T-helper 1 cell (primary cell): ENCODE results near the gene TP53BP2.
"Not testable (repeated sequence)": the region's sequence is repeated elsewhere in the genome, so short reads cannot be mapped to it uniquely, and the experiment has no call there.

Experiments
- DNase-seq, 5 donors: peaks; one replicate each; pipeline ENCODE4 v3.0.0-alpha.2; 2012 to 2020

The TP53BP2 gene

DNA sequence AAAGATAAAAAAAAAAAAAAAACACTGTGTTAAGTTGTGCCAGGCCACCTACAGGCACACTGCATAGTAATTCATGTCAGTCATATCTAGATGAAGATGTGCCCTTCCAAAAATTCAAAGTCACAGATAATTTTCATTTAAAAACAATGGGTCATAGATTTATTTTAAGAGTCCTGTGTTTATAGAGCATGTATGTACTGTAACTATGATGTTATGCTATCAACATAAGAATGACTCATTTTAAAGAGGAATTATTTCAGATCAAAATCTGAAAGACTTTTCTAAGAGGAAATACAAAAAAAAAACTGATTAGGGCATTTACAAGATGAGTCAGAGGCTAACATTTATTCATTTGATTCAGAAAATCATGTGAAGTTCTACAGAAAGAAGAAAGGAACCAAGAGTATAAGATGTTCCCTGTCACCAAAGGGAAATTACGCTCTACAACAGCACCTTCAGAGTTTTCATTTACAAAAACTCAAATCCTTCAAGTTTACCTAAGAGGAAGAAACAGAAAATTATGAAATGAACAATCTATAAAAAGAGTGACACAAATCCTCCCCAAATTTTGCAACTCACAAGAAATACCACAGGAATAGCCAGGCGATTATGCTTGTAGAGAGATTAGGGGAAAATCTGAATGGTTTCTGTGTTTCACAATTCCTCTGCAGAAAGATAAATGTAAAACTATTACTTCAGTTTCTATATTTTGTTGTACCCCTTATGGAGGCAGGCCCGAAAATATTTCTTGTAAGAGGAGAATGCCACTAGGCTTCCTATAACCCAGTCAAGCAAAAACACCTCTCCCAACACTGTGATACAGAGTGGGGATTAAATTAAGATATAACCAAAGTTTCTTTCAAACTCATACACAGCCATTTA, 13.8 kb downstream of the TP53BP2 start:
- peak in 1 of 5 donors; percentile 51 for DNase-seq

DNA sequence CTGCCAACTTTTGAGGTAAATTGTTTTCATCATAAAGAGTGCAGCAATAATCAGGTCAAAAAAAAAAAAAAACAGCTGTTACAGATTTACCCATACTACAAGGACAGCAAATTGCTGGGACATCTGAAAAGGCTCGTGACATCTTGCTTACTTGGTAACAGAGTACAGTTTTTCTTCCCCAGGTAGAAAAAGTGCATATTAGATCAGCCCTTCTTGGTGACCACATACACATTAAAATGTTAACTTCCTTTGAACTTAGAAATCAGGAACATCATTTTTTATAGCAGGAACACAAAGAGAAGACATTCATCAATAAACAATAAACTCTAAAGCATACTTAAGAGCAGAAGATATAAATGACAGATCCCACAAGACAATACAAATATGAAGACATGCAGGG, 16.1 kb downstream of the TP53BP2 start:
- no peak for DNase-seq

DNA sequence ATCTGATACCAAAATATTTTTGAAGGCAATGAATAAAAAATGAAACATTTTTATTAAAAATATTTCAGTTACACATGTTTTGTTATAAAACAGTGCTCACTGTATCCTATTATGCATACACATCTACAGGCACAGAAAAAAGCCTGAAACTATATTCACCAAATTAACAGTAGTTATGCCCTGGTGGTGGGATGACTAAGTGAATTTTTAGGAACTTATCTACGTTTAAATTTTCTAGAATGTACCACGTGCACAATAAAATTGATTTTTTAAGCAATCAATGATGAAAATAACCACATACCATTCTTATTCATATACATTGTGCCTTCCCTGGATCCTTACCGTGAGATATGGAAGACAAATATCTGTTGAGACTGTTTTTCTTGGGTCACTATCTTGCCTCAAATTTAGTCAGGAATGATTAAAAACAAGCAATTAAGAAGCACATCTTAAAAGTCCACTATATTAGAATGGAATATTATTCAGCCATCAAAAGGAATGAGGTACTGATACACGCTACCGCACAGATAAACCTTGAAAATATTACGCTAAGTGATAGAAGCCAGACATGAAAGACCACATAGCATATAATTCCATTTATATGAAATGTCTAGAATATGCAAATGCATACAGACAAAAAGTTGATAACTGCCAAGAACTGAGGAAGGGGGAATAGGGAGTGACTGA, 17.4 kb downstream of the TP53BP2 start:
- no peak for DNase-seq

DNA sequence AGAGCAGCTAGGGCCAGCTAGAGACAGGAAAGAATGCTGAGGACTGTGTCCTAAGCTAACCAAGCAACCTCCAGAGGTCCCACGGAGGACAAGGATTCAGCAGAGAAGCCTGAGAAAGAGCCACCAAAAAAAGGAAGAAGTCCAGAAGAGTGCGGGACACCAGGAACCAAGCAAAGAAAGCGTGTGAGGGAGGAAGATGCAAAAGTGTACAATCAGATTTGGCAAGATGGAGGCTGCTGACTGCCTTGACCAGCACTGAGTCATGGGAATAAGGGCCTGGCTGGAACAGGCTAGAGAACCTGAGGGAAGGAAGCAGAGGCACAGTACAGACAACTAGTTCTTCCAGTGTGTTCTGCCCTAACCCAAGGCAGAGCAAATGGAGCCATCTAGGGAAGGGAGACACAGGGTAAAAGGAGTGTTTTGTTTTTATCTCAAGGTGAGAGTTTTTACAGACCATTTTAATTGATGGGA, 18.5 kb downstream of the TP53BP2 start:
- DNase-seq: no peak

DNA sequence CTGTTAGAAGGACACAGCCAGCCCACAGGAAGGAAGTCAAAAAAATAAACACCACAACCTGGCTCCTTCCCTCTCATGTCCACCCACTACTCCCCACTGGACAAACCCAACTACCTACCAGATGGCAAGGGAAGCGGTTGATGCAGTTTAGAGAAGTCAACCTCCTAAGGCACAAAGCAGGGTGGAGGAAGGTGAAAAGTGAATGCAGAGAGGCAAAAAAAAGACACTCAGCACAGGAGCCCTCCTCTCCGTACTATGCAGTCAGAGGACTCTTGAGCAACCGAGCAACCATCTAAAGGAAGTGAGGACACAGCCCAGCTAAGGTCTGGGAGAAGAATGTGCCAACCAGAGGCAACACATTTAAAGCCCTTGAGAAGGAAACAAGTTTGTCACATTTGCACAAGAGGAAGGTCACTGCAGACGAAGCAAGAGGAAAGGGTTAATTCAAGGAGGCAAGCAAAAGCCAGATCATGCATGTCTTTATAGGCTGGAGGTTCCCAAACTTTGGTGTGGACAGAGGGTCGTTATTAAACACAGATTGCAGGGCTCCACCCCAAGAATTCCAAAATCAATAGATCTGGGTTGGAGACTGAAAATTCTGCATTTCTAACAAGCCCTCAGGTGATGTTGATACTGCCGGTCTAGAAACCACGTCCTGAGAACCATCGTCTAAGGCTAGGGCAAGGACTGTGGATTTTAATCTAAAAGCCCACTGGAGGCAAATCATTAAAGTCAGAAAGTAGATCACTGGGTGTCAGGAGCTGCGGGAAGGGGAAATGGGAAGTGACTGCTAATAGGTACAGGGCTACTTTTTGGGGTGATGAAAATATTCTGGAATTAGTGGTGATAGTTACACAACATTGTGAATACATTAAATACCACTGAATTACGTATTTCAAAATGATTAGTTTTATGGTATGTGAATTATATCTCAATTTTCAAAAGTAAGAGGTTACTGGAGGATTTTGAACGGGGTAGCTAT, 19.7 kb downstream of the TP53BP2 start:
- DNase-seq: no peak

DNA sequence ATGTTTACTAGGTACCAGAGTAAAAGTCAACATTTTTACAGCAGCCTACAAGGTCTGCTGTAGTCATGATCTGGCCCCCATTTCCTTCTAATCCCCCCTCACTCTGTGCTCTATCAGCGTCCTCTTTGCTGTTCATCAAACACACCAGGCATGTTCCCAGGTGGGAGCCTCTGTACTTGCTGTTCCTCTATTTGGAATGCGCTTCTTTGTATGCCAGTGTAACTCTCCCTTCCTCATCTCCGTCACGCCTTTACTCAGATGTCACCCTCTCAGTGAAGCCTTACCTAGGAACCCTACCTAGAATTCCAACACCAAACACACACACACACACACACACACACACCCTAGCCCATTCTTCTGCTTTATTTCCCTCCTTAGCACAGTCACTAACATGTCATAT, 21.0 kb downstream of the TP53BP2 start:
- no peak for DNase-seq

DNA sequence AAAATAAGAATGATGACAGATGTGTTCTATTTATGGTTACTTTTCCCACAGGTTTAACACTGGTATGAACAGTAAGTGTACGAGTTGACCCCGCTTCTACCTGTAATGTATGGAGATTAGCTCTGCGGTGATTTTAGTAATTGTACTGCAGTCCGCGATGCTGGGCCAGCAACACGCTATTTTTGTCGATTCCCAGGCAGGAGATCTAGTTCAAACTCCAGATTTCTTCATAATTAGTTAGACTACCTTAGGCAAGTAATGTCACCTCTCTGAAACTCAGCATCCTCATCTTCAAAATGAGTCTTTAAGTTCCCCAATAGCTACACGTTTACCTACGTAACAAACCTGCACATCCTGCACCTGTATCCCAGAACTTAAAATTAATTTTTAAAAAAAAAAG, 21.5 kb downstream of the TP53BP2 start:
- no peak for DNase-seq

DNA sequence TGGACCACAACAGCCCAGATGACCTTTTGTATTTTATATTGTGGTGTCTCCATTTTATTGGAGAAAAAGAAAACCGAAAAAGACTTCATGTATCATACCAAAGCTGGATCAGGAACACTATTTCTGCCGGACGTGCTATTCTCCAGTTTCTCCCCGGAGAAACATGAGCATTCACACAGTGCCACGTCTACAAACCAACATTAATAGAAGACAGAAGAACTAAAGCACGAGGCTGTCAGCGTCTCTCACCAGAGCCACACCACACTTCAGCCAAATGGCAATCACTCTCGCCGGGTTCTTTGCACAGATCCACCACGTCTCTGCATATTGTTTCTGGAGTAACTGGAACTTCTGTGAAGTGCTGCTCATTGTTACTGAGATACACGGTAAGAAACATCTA, 24.8 kb downstream of the TP53BP2 start:
- DNase-seq: no peak

DNA sequence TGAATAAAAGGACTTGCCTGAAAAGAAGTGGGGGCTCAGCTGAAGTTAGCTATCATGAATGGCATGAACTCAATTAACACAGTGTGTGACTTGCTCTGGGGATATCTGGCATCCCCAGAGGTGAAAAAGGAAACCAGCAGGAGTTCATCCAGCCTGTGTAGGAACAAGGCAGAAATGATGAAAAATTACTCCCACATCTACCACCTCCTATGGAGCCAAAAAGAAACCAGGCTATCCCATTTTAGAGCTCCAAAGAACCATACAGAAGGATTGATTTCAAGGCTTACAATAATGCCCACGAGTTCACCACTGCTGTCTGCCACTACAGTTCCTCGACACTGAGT, 25.3 kb downstream of the TP53BP2 start:
- no peak for DNase-seq

DNA sequence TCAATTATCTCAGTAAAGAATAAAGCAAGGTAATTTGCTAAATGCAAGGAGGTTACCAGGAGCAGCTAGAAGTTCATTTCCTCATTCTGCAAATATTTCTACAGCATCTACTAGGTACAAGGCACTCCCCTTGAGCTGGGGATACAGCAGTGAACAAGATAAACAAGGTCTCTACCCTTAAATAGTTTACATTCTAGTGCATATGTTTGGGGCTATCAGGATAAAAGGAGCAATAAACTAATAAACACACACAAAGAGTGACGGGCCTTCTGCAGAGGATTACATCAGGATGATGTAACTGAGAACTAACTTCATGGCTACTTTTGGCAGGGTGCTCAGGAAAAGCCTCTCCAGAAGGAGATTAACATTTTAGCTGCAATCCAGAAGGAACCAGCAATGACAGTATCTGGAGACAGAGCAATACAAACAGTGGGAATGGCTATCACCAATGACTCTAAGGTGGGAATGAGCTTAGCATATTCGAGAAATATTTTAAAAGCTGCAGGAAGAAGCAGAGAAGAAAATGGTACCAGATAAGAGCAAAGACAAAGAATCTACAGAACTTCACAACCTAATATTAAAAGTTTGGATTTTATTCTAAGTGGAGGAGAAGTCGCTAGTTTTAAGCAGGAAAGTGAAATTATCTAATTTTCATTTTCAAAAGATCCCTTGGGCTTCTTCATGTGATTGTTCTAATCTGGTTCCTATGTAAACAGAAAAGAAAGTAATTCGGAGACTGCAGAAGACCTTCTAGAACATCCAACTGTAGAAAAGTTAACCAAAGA, 25.8 kb downstream of the TP53BP2 start:
- no peak for DNase-seq

DNA sequence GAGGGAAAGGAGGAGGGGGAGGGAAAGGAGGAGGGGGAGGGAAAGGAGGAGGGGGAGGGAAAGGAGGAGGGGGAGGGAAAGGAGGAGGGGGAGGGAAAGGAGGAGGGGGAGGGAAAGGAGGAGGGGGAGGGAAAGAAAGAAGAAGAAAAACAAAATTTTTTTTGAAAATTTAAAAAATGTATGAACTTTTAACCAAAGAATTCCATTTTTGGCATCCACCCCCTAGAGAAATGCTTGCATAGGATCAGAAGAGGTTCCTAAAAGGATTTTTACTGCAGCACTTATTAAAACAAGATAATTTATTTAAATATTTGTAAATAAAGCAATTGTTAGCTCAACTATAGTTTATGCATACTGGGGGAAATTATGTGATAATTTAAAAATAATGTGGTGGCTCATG, 28.5 kb downstream of the TP53BP2 start:
- DNase-seq: not testable (repeated sequence)

DNA sequence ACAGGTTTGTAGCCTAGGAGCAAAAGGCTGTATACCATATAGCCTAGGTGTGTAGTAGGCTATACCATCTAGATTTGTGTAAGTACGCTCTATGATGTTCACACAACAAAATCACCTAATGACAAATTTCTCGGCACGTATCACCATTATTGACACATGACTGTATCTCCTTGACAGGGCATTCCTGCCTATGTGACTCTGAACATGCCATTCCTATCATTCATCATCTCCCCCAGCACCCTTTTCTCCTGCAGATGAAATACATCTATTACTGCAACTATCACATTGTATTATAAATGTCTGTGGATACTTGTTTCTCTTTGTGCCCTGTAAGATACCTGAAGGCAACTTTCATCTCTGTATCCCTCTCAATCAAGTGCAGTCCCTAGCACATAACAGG, 29.9 kb downstream of the TP53BP2 start:
- DNase-seq: no peak

DNA sequence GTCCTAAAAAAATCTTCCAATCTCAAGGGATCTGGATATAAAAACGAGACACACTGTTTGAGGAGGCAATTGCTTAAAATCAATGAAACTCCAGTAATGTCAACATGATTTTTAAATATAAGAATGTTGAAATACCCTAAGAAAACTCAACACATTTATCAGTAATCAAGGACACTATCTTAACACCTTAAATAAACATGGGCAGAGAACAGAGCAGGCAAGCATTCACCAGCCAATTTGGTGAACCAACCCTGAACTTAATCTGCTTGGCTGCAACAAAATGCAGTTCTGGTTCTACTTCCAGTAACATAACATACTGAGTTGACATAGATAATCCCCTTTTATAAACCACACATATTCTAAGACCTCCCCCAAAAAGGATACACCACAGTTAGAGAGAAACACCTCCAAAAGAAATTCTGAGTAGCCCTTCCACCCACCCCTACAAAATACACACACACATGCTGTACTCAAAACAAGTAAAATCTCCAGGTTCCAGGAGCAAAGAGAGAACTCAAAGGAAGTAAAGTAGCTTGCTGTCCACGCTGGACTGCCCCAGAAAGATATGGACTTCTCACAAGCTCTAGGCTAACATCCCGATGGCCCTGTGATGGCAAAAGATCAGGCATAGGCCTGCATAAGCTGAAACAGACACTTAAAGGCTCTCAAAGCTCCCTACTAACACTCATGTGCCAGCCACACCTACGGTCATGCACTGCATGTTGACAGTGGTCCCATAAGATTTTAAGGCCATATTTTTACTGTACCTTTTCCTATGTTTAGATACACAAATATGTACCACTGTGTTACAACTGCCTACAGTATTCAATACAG, 30.5 kb downstream of the TP53BP2 start:
- DNase-seq: no peak

DNA sequence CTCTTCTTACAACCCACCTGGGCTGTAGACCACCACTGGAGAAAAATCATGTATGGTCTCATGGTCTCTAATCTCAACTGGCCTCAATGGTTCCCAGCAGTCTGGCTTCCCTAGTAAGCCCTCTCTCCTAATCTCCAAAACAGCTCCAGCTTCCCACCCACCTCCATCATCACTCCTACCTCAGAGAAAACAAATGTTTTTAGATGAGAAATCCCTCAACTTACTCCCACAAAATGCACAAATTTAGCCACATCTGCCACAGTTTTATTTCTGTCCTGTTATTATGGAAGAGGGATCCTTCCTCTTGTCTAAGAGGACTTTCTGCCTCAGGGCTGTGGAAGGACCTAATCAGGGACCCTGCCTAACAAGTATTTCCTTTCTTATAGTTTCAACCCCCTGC, 32.1 kb downstream of the TP53BP2 start:
- DNase-seq: no peak

DNA sequence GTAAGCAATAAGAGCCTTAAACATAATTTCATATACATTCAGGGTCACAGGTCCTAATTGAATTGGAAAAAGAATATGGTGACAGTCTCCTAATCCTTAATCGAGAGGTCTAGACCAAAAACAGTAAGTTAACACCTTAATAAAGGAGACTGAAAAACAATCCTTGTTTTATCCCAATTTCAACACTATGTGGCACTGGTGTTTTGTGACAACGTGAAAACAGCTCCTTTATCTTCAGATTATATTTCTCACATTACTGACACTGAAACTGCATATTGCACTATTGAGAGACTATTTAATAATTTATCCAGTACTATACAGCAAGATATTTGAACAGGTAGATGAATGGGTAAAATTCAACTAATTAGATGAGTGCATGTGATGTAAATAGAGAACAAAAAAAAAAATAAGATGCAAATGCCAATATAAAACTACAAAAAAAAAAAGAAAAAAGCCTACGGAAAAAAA, 34.1 kb downstream of the TP53BP2 start:
- DNase-seq: peak in 1 of 5 donors; percentile 30

DNA sequence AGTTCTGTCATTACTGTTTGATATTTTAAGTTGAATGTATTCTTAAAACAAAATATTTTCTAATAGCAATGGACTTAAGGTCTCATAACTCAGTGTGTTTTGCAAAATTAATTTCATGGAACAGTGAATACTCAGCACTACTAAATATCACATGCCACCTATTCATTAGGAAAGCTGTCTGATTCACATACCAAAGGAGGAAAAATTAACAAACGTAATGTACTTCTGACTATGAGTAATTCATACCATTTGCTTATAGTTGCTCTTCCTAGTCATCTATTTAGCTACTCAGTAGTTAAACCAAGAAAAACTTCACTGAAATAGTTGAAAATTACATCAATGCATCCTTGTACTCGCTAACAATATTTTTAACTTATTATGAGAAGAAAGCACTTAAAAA, 35.2 kb downstream of the TP53BP2 start:
- DNase-seq: no peak

DNA sequence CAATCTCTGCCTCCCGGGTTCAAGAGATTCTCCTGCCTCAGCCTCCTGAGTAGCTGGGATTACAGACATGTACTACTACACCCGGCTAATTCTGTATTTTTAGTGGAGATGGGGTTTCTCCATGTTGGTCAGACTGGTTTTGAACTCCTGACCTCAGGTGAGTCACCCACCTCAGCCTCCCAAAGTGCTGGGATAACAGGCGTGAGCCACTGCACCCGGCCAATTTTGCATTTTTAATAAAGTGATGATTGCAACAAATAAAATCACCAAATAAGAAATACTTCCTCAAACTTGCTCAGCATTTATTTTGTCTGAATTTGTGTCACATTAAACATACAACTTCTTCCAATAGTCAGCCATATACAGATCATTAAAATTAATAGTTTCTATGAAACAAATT, 35.8 kb downstream of the TP53BP2 start:
- DNase-seq: not testable (repeated sequence)

DNA sequence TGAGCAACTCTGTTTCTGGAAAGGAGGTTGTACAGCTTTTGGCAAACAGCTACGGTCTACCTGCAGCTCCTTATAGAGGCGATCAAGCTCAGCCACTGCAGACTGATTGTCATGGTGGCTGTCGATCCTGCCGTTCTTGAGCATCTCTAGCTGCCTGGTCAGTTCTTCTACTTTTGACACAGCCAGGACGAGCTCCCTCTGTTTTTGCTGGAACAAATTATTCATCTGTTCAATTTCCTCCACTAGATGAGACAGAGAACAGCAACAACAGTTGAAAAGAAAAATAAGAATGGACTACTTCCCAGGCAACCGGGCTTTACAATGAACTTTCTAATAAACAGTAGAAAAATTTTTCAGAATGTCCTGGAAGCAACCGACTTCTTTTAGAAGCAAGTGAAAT, 42.5 kb downstream of the TP53BP2 start:
- no peak for DNase-seq

DNA sequence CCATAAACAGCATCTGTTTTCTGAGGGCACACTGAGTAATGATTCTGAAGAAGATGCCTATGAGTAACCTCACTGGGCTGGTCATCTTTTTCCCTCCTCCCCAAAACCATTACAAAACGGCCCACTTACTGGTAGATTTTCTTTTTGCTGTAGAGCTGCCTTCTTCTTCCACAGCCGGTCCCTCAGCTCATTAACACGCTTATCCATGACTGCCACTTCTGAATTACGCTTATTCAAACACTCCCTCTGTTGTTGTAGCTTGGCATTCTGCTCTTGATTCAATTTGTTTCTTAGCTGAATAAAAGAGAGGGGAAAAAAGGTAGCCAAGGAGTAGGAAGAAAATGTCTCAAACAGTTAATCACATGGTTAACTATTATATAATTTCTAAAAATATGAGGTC, 43.1 kb downstream of the TP53BP2 start:
- no peak for DNase-seq

DNA sequence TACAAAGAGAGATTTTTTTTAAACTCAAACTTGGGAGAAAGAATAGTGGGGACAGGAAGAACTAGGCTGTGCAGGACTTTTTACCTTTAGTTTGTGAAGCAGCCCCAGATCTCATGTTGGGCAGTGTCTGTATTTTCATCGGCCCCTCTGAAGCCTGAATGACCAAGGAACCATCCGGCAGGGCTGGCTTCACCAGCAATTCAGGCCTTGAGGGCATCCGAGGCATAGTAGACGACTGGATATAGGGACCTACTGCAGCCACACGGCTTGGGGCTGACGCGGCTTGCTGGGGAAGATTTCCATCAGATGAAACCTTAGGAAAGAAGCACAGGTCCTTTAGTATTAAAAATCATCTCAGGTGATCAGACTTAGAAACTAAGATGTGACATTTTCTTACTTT, 43.7 kb downstream of the TP53BP2 start:
- DNase-seq: no peak

DNA sequence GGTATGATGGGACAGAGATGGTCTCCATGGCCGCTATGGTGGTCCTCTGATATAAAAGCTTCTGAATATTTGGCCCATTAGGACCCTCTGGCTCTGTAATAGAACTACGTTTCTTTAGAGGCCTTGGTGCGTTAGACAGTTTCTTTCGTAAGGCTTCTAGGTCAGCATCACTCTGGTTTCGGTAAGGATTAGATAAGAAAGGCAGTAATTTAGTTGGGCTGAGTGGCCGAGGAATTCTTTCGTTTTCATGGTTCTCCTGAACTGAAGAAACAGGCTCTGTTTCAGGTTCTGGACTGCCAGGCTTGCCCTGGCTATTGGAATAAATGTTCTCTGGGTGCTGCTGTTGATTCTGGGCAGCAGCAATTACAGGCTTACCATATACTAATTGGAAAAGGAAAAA, 49.5 kb downstream of the TP53BP2 start:
- DNase-seq: no peak
